ENCODE measurements around the gene FLT1.

The FLT1 gene

GRCh38 chr13:28464861-28465460, 30.0 kb downstream of the FLT1 start:
- no peak for DNase-seq (ENCODE audit: low read depth in 2 of 2, low spot score in 1 of 2)

- DNase-seq (ENCODE audit: low read depth in 2 of 2, low spot score in 1 of 2): no peak
Measured at GRCh38 chr13:28463481-28463880, 31.4 kb downstream of the FLT1 start.

- DNase-seq (ENCODE audit: low read depth in 2 of 2, low spot score in 1 of 2): no peak
Measured at GRCh38 chr13:28459911-28460310, 35.0 kb downstream of the FLT1 start.

GRCh38 chr13:28458608-28459007, 36.3 kb downstream of the FLT1 start:
- no peak for DNase-seq (ENCODE audit: low read depth in 2 of 2, low spot score in 1 of 2)

- DNase-seq (ENCODE audit: low read depth in 2 of 2, low spot score in 1 of 2): no peak
Measured at GRCh38 chr13:28458051-28458450, 36.9 kb downstream of the FLT1 start.

- no peak for DNase-seq (ENCODE audit: low read depth in 2 of 2, low spot score in 1 of 2)
Measured at GRCh38 chr13:28457521-28457920, 37.4 kb downstream of the FLT1 start.

- DNase-seq (ENCODE audit: low read depth in 2 of 2, low spot score in 1 of 2): no peak
Measured at GRCh38 chr13:28455580-28456194, 39.2 kb downstream of the FLT1 start.

DNA sequence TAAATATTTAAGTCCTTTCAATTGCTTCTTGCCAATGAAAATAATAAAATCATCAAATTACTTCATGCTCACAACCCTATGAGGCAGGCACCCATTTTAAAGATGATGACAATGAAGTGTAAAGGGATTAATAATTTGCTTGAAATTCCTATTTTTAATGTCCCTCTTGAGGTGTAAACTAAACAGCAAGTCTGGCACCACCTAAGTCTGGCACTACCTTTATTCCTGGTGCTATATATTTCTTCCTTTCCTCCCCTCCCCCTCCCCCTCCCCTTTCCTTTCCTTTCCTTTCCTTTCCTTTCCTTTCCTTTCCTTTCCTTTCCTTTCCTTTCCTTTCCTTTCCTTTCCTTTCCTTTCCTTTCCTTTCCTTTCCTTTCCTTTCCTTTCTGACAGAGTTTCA, 42.2 kb downstream of the FLT1 start:
- DNase-seq (ENCODE audit: low read depth in 2 of 2, low spot score in 1 of 2): no peak

DNA sequence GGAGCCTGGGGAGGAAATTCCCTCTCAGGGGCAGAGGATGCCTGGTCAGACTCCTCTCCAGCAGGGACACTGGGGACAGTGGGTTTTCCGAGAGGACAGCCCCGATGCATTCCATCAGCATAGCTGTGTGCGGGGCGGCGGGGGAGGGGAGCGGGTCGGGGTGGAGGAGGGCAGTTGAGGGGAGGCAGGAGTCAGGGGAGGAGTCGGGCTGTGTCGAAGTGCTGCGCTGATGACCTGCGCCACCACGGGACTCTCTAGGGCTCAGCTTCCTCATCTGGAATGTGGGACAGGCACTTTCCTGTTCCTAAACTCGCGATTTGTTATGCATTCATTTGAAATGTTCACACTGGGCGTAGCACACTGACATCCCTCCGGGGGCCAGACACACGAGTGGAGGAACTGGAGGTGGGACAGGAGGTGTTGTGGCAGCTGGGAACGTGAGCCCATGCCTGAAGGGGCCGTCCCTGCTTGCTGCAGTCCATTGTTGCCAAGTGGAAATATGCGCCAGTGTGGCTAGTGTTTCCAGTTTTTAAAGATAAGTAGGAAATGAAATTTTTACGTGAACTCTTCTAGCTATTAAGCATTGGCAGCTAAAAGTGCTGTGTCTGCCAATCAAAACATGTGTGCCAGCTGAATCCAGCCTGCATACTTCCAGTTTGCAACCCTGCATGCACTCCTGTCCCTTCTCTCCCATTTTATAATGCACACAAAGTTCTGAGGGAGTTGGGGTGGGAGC, 43.3 kb downstream of the FLT1 start:
- DNase-seq (ENCODE audit: low read depth in 2 of 2, low spot score in 1 of 2): no peak

GRCh38 chr13:28449826-28450773, 44.8 kb downstream of the FLT1 start:
- no peak for DNase-seq (ENCODE audit: low read depth in 2 of 2, low spot score in 1 of 2)

GRCh38 chr13:28448651-28449358, 46.1 kb downstream of the FLT1 start:
- DNase-seq (ENCODE audit: low read depth in 2 of 2, low spot score in 1 of 2): no peak

GRCh38 chr13:28447989-28448388, 46.9 kb downstream of the FLT1 start:
- no peak for DNase-seq (ENCODE audit: low read depth in 2 of 2, low spot score in 1 of 2)

DNA sequence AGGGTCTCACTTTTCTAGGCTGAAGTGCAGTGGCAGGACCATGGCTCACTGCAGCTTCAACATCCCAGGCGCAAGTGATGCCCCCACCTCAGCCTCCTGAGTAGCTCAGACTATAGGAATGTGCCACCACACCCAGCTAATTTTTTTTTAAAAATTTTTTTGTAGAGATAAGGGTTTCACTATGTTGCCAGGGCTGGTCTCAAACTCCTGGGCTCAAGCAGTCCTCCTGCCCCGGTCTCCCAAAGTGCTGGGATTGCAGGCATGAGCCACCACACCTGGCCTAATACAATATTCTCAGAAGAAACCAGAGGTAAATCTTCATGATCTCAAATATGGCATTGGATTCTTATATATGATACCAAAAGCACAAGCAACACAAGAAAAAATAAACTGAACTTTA, 47.7 kb downstream of the FLT1 start:
- no peak for DNase-seq (ENCODE audit: low read depth in 2 of 2, low spot score in 1 of 2)

DNA sequence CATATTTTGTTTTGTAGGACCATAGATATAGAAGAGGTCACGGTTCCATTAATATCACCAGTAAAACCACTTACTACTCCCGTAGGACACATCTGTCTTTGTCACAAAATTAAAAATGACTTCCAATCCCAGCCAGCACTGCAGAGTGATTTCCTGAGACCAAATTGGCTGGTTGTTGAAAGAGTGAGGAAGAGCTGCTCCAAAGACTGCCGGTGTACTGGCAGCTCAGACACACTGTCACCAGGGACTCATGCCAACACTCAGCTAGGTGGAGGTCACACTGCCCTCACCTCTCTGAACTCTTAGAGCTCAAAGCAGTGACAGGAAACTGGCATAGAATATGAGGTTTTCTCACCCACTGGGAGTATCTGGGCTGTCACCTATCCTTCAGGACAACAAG, 52.1 kb downstream of the FLT1 start:
- DNase-seq (ENCODE audit: low read depth in 2 of 2, low spot score in 1 of 2): no peak

- DNase-seq (ENCODE audit: low read depth in 2 of 2, low spot score in 1 of 2): no peak
Measured at GRCh38 chr13:28441529-28441928, 53.4 kb downstream of the FLT1 start.

DNA sequence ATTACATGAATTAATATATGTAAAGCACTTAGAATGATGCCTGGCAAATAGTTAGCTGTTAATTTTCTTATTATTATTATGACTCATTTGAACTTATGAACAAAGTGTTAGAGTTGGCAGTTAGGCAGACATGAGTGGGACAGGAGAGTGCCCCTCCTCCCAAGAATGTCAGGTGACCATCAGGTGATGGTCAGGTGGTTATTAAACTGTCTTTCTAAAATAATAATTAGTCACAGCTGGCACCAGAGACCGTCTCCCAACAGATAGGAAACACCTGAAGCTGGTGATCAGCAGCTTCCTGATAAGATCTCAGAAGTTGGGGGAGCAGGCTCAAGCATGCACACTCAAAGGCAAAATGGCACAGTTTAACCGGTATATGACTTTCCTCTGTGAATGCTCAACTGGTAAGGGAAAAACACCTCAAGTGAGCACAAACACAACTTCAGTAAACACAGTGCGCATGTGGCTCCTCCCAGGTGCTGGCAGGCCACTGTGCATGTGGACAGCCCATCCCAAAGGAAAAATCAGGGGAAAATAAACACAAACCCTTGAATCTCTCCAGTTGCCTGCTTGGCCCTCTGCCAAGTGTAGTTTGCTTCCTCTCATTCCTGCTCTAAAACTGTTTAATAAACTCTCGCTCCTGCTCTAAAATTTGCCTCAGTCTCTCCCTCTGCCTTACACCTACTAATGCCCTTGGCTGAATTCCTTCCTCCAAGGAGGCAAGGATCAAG, 54.0 kb downstream of the FLT1 start:
- DNase-seq (ENCODE audit: low read depth in 2 of 2, low spot score in 1 of 2): no peak

DNA sequence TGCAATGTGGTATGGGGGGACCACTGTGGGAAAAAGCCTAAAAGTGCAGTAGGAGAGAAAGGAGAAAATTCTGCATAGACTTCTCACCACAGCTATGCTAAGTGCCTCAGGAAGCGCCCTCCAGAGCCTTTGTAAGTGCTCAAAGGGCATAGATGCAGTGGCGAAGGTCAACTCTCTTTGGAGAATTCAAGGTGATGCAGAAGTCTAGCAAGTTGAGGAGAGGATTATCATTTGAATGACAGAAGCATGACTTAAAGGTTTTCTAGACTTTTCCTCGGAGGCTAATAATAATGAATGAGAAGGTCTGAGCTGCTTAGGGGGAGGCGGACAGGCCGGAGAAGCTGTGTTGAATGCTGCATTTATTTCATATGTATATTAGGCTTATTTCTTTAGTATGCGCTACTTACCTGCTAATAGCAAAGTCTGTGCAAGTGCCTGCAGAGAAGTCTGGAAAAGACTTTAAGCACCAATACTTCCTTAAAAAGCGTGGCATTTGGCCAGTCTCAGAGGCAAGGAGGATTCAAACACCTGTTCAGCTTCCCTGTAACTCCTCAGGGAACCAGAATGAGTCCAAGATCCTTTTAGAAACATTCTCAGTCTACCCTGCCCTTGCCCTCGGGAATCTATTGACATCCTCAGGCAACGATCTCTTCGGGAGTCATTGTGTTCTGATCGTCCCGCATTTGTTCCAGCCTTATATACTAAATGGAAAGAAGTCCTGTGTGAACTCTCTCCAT, 56.2 kb downstream of the FLT1 start:
- DNase-seq (ENCODE audit: low read depth in 2 of 2, low spot score in 1 of 2): no peak

DNA sequence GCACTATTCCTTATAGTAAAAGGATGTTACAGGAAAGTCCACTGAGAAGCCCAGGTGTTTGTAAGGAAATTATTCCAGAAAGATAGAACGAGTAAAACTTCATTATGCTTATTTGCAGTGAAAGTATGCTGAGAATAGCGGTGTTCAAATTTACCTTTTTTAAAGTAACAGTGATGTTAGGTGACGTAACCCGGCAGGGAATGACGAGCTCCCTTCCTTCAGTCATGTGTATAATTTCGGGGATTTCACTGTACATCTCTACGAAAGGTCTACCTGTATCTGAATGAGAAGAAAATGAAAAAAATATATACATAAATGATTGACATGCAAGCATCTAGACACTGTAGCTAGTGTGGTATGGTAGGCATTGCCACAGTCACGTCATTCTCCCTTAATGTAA, 56.9 kb downstream of the FLT1 start:
- DNase-seq (ENCODE audit: low read depth in 2 of 2, low spot score in 1 of 2): no peak

DNA sequence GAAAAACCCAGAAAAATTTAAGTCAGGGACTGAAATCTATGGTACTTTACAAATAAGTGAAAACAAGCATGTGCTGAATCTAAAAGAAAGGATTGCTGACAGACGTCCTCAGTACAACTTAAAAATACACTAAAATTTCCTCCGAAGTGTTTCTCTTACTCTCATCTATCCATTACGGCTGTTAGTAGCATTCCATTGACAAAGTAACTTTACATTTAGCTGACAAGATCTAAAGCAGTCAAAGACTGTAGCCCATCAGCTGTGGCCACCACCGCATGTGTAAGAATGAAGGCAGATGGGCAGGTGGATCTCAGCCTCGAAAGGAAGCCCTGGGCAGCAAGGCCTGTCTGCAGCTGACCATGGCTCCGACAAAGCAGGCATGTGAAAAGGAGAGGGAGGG, 59.0 kb downstream of the FLT1 start:
- no peak for DNase-seq (ENCODE audit: low read depth in 2 of 2, low spot score in 1 of 2)

- DNase-seq (ENCODE audit: low read depth in 2 of 2, low spot score in 1 of 2): no peak
Measured at GRCh38 chr13:28434926-28435325, 60.0 kb downstream of the FLT1 start.
